B cell (primary cell): ENCODE results near the gene TTF2. TPM values are rescaled to one million over a fixed set of nuclear protein-coding genes. Genes with fewer than 3 reads are reported as not detected.

Experiments
- ATAC-seq: fragments of 200-7000 bp; cut with Tn5 transposase; one replicate; pipeline ENCODE4 v1.10.0; 2021; ENCODE audit warnings: low read depth, mild to moderate bottlenecking, moderate number of reproducible peaks, moderate library complexity
- CTCF ChIA-PET: fragments of 350-600 bp; sonication (Branson Sonifier 250); formaldehyde crosslinking; loops from one replicate; lab custom pipeline; 2021; ENCODE audit warnings: antibody characterized with exemption, inconsistent platforms; lab: Charles Lee
- POLR2A ChIA-PET: fragments of 350-600 bp; sonication (Branson Sonifier 250); formaldehyde crosslinking; loops from one replicate; lab custom pipeline; 2021; ENCODE audit warnings: antibody characterized with exemption; lab: Charles Lee
- DNase-seq: peaks from one replicate; pipeline ENCODE4 v3.0.0; 2013
- H2AFZ ChIP-seq: 2 replicates; pipeline ENCODE4 v1.6.1; 2012; ENCODE audit warnings: mild to moderate bottlenecking, low read depth, low read length; ENCODE audit not compliant: insufficient read depth, poor library complexity, severe bottlenecking
- H3K27ac ChIP-seq, 2 donors: 1 replicate in 1 of 2; 2 replicates in 1 of 2; pipeline ENCODE4 v1.5.1; 2012 to 2013; ENCODE audit warnings: low read length in 2 of 2, mild to moderate bottlenecking in 2 of 2, moderate library complexity in 1 of 2
- H3K27me3 ChIP-seq, 4 experiments: fragments of 200-600 bp in 1 of 4; sonication (generic) in 1 of 4; replicated peaks in 1 of 4; 1 replicate in 2 of 4; 2 replicates in 2 of 4; pipeline versions ENCODE4 v1.6.1 to v1.7.0; 2013 to 2016; ENCODE audit warnings: low read length in 3 of 4, mild to moderate bottlenecking in 2 of 4, mixed read lengths in 1 of 4, moderate library complexity in 1 of 4; ENCODE audit not compliant: insufficient read depth in 4 of 4, control insufficient read depth in 3 of 4; ENCODE audit errors: control extremely low read depth in 1 of 4
- H3K36me3 ChIP-seq, 2 experiments: replicated peaks in 1 of 2; 1 replicate in 1 of 2; 2 replicates in 1 of 2; pipeline versions ENCODE4 v1.6.1 to v1.7.1; 2013; ENCODE audit warnings: low read length in 1 of 2; ENCODE audit not compliant: insufficient read depth in 2 of 2, control insufficient read depth in 1 of 2; ENCODE audit errors: control extremely low read depth in 1 of 2, extremely low read depth in 1 of 2
- H3K4me1 ChIP-seq, 2 donors: fragments of 200-600 bp in 1 of 2; sonication (generic) in 1 of 2; 1 replicate in 1 of 2; 2 replicates in 1 of 2; pipeline versions ENCODE4 v1.5.1 to v1.6.1; 2013 to 2017; ENCODE audit warnings: low read length in 2 of 2; ENCODE audit not compliant: control insufficient read depth in 2 of 2, insufficient read depth in 2 of 2
- H3K4me2 ChIP-seq: replicated peaks from 2 replicates; pipeline ENCODE3; 2012; ENCODE audit warnings: mild to moderate bottlenecking, low read depth, low read length; ENCODE audit not compliant: poor library complexity, severe bottlenecking
- H3K4me3 ChIP-seq, 5 experiments: fragments of 200-600 bp in 1 of 5; sonication (generic) in 1 of 5; 1 replicate in 3 of 5; 2 replicates in 2 of 5; pipeline versions ENCODE4 v1.5.1 to v1.7.0; 2011 to 2016; ENCODE audit warnings: low read length in 4 of 5, mild to moderate bottlenecking in 4 of 5, low read depth in 2 of 5, control low read depth in 1 of 5, moderate library complexity in 1 of 5; ENCODE audit not compliant: insufficient read depth in 1 of 5; ENCODE audit errors: control extremely low read depth in 1 of 5, extremely low read depth in 1 of 5
- H3K79me2 ChIP-seq: fragments of 200-600 bp; sonication (generic); one replicate; pipeline ENCODE4 v1.6.0; 2016; ENCODE audit warnings: low read length; ENCODE audit not compliant: control insufficient read depth, insufficient read depth
- H3K9ac ChIP-seq: fragments of 200-600 bp; sonication (generic); 2 replicates; pipeline ENCODE4 v1.6.1; 2017; ENCODE audit warnings: mild to moderate bottlenecking, low read length, moderate library complexity
- H3K9me3 ChIP-seq, 3 donors: one replicate each; pipeline versions ENCODE4 v1.6.1 to v1.7.1; 2013; ENCODE audit warnings: low read length in 2 of 3; ENCODE audit not compliant: control insufficient read depth in 2 of 3, insufficient read depth in 1 of 3; ENCODE audit errors: control extremely low read depth in 1 of 3
- H4K20me1 ChIP-seq: 2 replicates; pipeline ENCODE4 v1.6.0; 2012; ENCODE audit warnings: mild to moderate bottlenecking, low read length; ENCODE audit not compliant: insufficient read depth, control insufficient read depth, poor library complexity, severe bottlenecking
- H3K27ac Mint-ChIP-seq: one replicate; pipeline ENCODE4 v1.8.0; 2021; ENCODE audit warnings: mixed read lengths
- H3K27me3 Mint-ChIP-seq: one replicate; pipeline ENCODE4 v1.8.0; 2021; ENCODE audit warnings: mixed read lengths
- H3K4me1 Mint-ChIP-seq: one replicate; pipeline ENCODE4 v1.8.0; 2021; ENCODE audit warnings: mixed read lengths
- H3K4me3 Mint-ChIP-seq: one replicate; pipeline ENCODE4 v1.8.0; 2021; ENCODE audit warnings: mixed read lengths
- H3K9me3 Mint-ChIP-seq: one replicate; pipeline ENCODE4 v1.8.0; 2022; ENCODE audit warnings: mixed read lengths; ENCODE audit not compliant: insufficient read depth
- CTCF ChIP-seq: fragments of 200-600 bp; IDR thresholded peaks from one replicate; pipeline ENCODE4 v1.8.0; 2022; ENCODE audit warnings: antibody characterized with exemption, mild to moderate bottlenecking
- EZH2 ChIP-seq: IDR thresholded peaks from 2 replicates; pipeline ENCODE4 v1.6.1; 2012; ENCODE audit warnings: borderline replicate concordance, low read depth, mild to moderate bottlenecking, moderate library complexity, low read length; ENCODE audit not compliant: insufficient read depth, poor library complexity, severe bottlenecking
- WGBS: methylation state at CpG from one replicate; pipeline ENCODE4 v1.1.5; 2013; ENCODE audit warnings: missing lambda C conversion rate; ENCODE audit not compliant: insufficient coverage; 5-methylcytosine and 5-hydroxymethylcytosine counted together
- intact Hi-C: fragments of 100-400 bp; cut with micrococcal nuclease; formaldehyde crosslinking; loops from one replicate; pipeline ENCODE4 v1.10.0; 2022
- polyA plus RNA-seq: library from polyadenylated mRNA; depleted of rRNA; stranded (reverse); fragments of >200 nt; gene quantifications from 2 replicates; pipeline ENCODE4 v1.2.3, GENCODE V29; 2012
- total RNA-seq, 2 donors: library from RNA; stranded (reverse); fragments of 120-200 nt in 1 of 2; gene quantifications; 1 replicate in 1 of 2; 2 replicates in 1 of 2; pipeline versions ENCODE4 v1.2.3 to v1.2.4, GENCODE V29; 2013 to 2022

TTF2 gene
- total and polyA plus RNA-seq, 2 donors (not counting 1 experiment from before 2014, with no cell fraction given) = 11.3 to 28.9 TPM

GRCh38 chr1:117079737-117080136, 19.6 kb downstream of the TTF2 start:
- Histone ChIP-seq H3K27me3 (no peaks in the 10 kb centered on the region), H2AFZ (no peak overlapping the region), H3K36me3 (peaks cover 28 to 66% of the 10 kb centered on the region in 2 experiments), H3K4me1 (no peaks in the 10 kb centered on the region), H3K4me3 (no peak overlapping the region), H3K9me3 (no peaks in the 10 kb centered on the region), H3K4me2 (no peak overlapping the region), H3K27ac (no peak overlapping the region), H4K20me1 (no peaks in the 10 kb centered on the region), H3K9ac (no peak overlapping the region), H3K79me2 (no peaks in the 10 kb centered on the region)
- Mint-ChIP-seq H3K27ac (no peak overlapping the region), H3K9me3 (no peaks in the 10 kb centered on the region), H3K4me3 (no peak overlapping the region), H3K27me3 (no peaks in the 10 kb centered on the region), H3K4me1 (no peaks in the 10 kb centered on the region)
- no peak for DNase-seq
- no peak for ATAC-seq
- ChIA-PET CTCF (no interaction called here), POLR2A (no interaction called here)
- 100% methylated on average over 1 of the region's 6 CpGs for WGBS
- intact Hi-C loops = no loop called here
- TF ChIP-seq CTCF (no peak), EZH2 (no peak)

- CTCF ChIA-PET = no interaction called here
- peaks cover 14 to 37% of the 10 kb centered on the region in 2 experiments for H3K36me3 ChIP-seq
- 79% methylated on average over 5 of the region's 6 CpGs for WGBS
These were observed 24.1 kb downstream of the TTF2 start for GRCh38 chr1:117084231-117084630.

More at GRCh38 chr1:117084231-117084630, 24.1 kb downstream of the TTF2 start:
- no peak overlapping the region for H3K4me3 ChIP-seq
- ATAC-seq (no peak), DNase-seq (no peak)
- no peak overlapping the region for H3K4me2 ChIP-seq
- H3K4me3 Mint-ChIP-seq = no peak overlapping the region
- no peaks in the 10 kb centered on the region for H3K27me3 ChIP-seq
- no peaks in the 10 kb centered on the region for H3K4me1 ChIP-seq
- no peak overlapping the region for H3K27ac ChIP-seq
- H3K9me3 ChIP-seq = no peaks in the 10 kb centered on the region
- no peak overlapping the region for H3K27ac Mint-ChIP-seq
- intact Hi-C loops = no loop called here
- H3K9ac ChIP-seq = no peak overlapping the region
- H3K4me1 Mint-ChIP-seq = no peaks in the 10 kb centered on the region
- TF ChIP-seq EZH2 = no peak
- TF ChIP-seq CTCF = no peak
- H3K79me2 ChIP-seq = no peaks in the 10 kb centered on the region
- POLR2A ChIA-PET = no interaction called here
- no peaks in the 10 kb centered on the region for H3K9me3 Mint-ChIP-seq
- no peaks in the 10 kb centered on the region for H4K20me1 ChIP-seq
- H3K27me3 Mint-ChIP-seq = no peaks in the 10 kb centered on the region
- no peak overlapping the region for H2AFZ ChIP-seq
